Coronary artery (tissue), 2 donors: ENCODE results near the gene SYNGR1.

Experiments
- DNase-seq: peaks from one replicate; pipeline ENCODE4 v3.0.0-alpha.2; 2017; ENCODE audit warnings: low spot score
- H3K27ac ChIP-seq, 2 donors: fragments of 200-600 bp; sonication (generic); one replicate each; pipeline ENCODE4 v1.5.1; 2016 to 2019
- H3K4me3 ChIP-seq: fragments of 200-600 bp; sonication (generic); 2 replicates; pipeline ENCODE4 v1.5.1; 2016; ENCODE audit warnings: mild to moderate bottlenecking, moderate library complexity
- TF ChIP-seq, protein P1 (sequence below): fragments of 200-600 bp; sonication (generic); IDR thresholded peaks from one replicate; pipeline ENCODE4 v1.5.1; 2019; ENCODE audit warnings: antibody characterized with exemption

Gene SYNGR1

GRCh38 chr22:39419911-39420310, 70.1 kb downstream of the SYNGR1 start:
- DNase-seq: no peak
- TF ChIP-seq, protein P1, sequence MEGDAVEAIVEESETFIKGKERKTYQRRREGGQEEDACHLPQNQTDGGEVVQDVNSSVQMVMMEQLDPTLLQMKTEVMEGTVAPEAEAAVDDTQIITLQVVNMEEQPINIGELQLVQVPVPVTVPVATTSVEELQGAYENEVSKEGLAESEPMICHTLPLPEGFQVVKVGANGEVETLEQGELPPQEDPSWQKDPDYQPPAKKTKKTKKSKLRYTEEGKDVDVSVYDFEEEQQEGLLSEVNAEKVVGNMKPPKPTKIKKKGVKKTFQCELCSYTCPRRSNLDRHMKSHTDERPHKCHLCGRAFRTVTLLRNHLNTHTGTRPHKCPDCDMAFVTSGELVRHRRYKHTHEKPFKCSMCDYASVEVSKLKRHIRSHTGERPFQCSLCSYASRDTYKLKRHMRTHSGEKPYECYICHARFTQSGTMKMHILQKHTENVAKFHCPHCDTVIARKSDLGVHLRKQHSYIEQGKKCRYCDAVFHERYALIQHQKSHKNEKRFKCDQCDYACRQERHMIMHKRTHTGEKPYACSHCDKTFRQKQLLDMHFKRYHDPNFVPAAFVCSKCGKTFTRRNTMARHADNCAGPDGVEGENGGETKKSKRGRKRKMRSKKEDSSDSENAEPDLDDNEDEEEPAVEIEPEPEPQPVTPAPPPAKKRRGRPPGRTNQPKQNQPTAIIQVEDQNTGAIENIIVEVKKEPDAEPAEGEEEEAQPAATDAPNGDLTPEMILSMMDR: no peak
- Histone ChIP-seq H3K27ac (no peak overlapping the region), H3K4me3 (no peak overlapping the region)

DNA sequence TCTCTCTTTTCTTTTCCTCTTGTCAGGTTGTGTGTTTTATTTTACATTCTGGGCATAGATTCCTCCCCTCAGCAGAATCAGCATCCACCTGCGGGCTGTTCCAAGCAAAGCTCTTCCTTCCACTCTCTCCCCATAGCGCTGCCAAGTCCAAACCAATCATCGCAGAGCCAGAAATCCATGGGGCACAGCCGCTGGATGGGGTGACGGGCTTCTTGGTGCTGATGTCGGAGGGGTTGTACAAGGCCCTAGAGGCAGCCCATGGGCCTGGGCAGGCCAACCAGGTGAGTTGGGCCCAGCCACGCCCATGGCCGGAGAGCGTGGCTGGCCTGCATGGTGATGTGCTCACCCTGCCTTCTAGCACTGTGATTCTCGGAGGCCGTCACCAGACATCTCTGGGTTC, 71.9 kb downstream of the SYNGR1 start:
- H3K27ac ChIP-seq: no peak overlapping the region
- DNase-seq: no peak
- no peak overlapping the region for H3K4me3 ChIP-seq
- TF ChIP-seq, protein P1: no peak

DNA sequence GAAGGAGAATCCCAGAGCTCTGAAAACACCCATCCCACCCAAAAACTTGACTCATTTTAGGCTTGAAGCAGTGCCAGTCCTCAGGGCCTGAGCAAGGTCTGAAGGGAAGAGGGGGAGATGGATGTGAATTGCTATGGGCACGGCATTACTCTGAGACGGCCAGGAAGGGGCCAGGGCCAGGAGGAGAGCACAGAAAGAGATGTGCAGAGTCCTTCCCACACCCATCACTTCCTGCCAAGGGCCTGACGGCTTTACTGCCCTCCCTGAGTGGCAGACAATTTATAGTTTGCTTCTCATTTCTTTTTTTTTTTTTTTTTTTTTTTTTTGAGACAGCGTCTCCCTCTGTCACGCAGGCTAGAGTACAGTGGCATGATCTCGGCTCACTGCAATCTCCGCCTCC, 72.3 kb downstream of the SYNGR1 start:
- no peak overlapping the region for H3K4me3 ChIP-seq
- no peak for DNase-seq
- TF ChIP-seq, protein P1: no peak
- no peak overlapping the region for H3K27ac ChIP-seq

DNA sequence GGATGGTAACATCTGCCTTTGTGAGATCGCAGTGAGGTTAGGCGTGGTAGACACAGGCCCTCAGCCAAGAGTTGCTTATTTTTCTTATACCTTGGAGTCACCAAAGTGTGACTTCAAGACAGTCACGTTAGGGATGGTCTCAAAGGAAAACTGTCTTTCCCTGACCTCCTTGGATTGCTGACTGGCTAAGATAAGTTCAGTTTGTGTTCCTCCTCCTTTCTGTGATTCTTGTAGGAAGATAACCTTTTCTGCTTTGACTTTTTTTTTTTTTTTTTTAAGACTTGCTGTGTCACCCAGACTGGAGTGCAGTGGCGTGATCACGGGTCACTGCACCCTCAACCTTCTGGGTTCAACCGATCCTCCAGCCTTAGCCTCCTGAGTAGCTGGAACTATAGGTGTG, 72.9 kb downstream of the SYNGR1 start:
- Histone ChIP-seq H3K4me3 (no peak overlapping the region), H3K27ac (no peak overlapping the region)
- DNase-seq: no peak
- TF ChIP-seq, protein P1: no peak

GRCh38 chr22:39423976-39424375, 74.2 kb downstream of the SYNGR1 start:
- TF ChIP-seq, protein P1: no peak
- Histone ChIP-seq H3K4me3 (no peak overlapping the region), H3K27ac (no peak overlapping the region)
- DNase-seq: no peak

- TF ChIP-seq, protein P1: no peak
- Histone ChIP-seq H3K27ac (no peak overlapping the region), H3K4me3 (no peak overlapping the region)
- no peak for DNase-seq
Observed at GRCh38 chr22:39426380-39427043, 76.7 kb downstream of the SYNGR1 start.
